NB4 (cell line): ENCODE measurements around the gene ANKRD65.

Source experiments
- CTCF ChIP-seq: IDR thresholded peaks from one replicate; pipeline ENCODE4 v1.5.1; 2012; ENCODE audit warnings: low read depth, low read length
- MYC ChIP-seq: IDR thresholded peaks from 2 replicates; pipeline ENCODE4 v1.6.1; 2011; ENCODE audit warnings: low read depth, low read length
- POLR2A ChIP-seq: IDR thresholded peaks from 2 replicates; pipeline ENCODE4 v1.6.1; 2011; ENCODE audit warnings: mild to moderate bottlenecking; ENCODE audit not compliant: insufficient read length; ENCODE audit errors: extremely low read depth

GRCh38 chr1:1430114-1430982 lies 9.3 kb upstream of the ANKRD65 start:
- TF ChIP-seq CTCF (no peak), POLR2A (no peak), MYC (no peak)
